Mammary epithelial cell (primary cell): ENCODE data around the gene PTPN1.

ENCODE experiments used
- EZH2 ChIP-seq: IDR thresholded peaks from 2 replicates; pipeline ENCODE4 v1.6.1; 2012; ENCODE audit warnings: low read length, inconsistent platforms, borderline replicate concordance
- TF ChIP-seq, protein P1 (sequence below), 2 donors: IDR thresholded peaks in 1 of 2; conservative IDR thresholded peaks in 1 of 2; 2 replicates each; pipeline ENCODE4 v1.5.1; 2011 to 2012; ENCODE audit warnings: inconsistent platforms in 2 of 2, low read length in 2 of 2, mild to moderate bottlenecking in 2 of 2, control low read depth in 1 of 2, low read depth in 1 of 2; ENCODE audit not compliant: insufficient read depth in 1 of 2; ENCODE audit errors: extremely low read depth in 1 of 2

DNA sequence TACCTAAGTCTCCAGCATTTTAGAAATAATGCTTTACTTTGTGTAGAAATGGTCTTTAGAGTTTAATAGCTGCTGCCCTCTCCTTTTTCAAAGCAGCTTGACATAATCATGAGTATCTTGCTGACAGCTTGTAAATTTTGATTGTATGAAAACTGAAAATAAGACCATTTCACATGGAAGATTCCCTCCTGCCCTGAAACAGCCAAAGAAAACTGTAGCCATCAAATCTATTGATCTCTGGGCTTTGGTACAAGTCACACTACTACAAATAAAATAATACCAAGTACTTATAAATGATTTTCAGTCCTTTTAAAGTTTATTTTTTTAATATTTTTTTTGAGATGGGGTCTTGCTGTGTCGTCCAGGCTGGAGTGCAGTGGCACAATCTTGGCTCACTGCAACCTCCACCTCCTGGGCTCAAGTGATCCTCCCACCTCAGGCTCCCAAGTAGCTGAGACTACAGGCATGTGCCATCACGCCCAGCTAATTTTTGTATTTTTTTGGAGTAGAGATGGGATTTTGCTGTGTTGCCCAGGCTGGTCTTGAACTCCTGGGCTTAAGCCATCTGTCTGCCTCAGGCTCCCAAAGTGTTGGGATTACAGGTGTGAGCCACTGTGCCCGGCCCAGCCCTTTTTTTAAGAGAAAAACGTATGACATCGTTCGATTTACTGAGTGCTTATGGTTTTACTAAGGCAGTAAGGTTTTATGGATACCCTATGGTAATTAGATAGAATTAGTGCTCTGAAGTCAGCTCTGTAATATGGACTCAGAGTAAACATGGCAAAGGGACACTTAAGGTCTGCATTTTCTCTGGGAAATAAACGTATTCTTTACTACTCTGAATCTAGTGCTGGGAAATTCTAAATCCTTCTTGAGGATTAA is 7.0 kb downstream of the PTPN1 start:
- TF ChIP-seq, protein P1, sequence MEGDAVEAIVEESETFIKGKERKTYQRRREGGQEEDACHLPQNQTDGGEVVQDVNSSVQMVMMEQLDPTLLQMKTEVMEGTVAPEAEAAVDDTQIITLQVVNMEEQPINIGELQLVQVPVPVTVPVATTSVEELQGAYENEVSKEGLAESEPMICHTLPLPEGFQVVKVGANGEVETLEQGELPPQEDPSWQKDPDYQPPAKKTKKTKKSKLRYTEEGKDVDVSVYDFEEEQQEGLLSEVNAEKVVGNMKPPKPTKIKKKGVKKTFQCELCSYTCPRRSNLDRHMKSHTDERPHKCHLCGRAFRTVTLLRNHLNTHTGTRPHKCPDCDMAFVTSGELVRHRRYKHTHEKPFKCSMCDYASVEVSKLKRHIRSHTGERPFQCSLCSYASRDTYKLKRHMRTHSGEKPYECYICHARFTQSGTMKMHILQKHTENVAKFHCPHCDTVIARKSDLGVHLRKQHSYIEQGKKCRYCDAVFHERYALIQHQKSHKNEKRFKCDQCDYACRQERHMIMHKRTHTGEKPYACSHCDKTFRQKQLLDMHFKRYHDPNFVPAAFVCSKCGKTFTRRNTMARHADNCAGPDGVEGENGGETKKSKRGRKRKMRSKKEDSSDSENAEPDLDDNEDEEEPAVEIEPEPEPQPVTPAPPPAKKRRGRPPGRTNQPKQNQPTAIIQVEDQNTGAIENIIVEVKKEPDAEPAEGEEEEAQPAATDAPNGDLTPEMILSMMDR (conservative IDR thresholded peaks at IDR 0.05 in 1 of 2, IDR thresholded peaks at IDR 0.05 in 1 of 2; ENCODE audit: extremely low read depth in 1 of 2, insufficient read depth in 1 of 2, low read depth in 1 of 2, low read length in 2 of 2), result no peak
- TF ChIP-seq EZH2, result no peak
